Heart left ventricle (tissue), 13 donors: Measurements from ENCODE around the gene STPG3.

Experiments used
- POLR2A ChIP-seq, 2 donors: fragments of 450-650 bp; IDR thresholded peaks; one replicate each; pipeline ENCODE4 v1.6.1; 2017; ENCODE audit warnings: antibody characterized with exemption in 2 of 2, mild to moderate bottlenecking in 2 of 2, moderate library complexity in 2 of 2
- TF ChIP-seq, protein P1 (sequence below), 12 donors: fragments of 200-600 bp; sonication (generic) in 4 of 12; IDR thresholded peaks; one replicate each; pipeline versions ENCODE4 v1.5.0 to v1.8.0; 2018 to 2022; ENCODE audit warnings: antibody characterized with exemption in 12 of 12, mild to moderate bottlenecking in 5 of 12
- donor health status: ischemic (EF 13 %, LVEDD 7.1; RV severe dilation, severe dysfunction).
- donor health status: DM: no; HTN: yes; CAD: no.
- donor health status: DM: no; HTN: no; CAD: no.
- donor health status: ischemic (EF 25% LVEDD 6.9; RV normal size, moderate dysfunction).
- donor health status: ischemic (EF 25% LVEDD 5.7; RV mildly dilated, moderate dysfunction).
- donor health status: ischemic (EF 35%, LVEDD 5.7; RV mildly dilated, moderate dysfunction).
- donor health status: nonischemic (EF 11% LVEDD 7.7; RV severe dilation, severe dysfunction).
- donor health status: DM: yes; HTN: yes; CAD: no.
- donor health status: PGD.
- donor health status: ischemic (EF 29% LVEDD 5.4; RV normal size, mild dysfunction).
- donor health status: nonischemic (EF 23%, LVEDD 6.1; RV moderate dilation, normal function).

DNA sequence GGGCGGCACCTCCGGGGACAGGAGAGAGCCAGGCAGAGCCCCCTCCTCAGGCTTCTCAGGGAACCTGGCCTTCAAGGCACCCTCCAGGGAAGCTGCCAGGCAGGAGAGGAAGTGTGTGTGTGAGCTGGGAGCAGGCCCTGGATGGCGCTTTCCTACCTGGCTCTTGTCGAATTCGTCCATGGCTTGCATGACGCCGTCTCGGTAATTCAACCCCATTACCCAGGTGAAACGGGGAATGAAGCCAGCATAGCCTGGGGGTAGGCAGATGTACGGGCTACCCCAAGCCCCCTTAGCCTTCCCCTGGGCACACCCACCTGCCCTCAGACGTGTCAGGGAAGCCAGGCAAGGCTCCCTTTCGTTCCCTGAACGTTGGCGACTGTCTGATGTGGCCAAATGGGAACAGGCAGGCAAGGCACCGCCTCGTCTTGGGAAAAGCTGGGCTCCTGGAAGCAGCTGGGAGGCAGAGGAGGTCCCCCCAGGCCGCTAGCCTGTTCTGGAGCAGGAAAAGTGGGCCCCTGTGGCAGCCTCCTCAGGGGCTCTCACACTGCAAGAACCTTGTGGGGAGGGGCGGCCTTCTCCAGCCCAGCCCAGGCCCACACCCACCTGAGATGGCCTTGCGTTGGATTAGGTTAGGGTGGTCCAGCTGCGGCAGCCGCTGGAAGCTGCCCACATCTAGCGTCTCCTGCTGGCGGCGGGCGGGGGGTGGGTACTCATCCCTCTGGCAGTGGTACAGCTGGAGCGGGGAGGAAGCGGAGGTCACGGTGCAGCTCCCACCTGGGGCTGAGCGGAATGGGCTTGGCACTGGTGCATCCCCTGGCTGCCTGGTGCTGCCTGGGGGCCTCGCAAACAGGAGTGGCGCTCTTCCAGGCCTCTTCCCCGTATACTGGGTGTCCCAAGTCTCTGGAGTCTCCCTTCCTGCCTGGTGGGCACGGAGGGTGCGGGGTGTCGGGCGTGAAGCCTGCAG, 6.3 kb upstream of the STPG3 start:
- TF ChIP-seq, protein P1, sequence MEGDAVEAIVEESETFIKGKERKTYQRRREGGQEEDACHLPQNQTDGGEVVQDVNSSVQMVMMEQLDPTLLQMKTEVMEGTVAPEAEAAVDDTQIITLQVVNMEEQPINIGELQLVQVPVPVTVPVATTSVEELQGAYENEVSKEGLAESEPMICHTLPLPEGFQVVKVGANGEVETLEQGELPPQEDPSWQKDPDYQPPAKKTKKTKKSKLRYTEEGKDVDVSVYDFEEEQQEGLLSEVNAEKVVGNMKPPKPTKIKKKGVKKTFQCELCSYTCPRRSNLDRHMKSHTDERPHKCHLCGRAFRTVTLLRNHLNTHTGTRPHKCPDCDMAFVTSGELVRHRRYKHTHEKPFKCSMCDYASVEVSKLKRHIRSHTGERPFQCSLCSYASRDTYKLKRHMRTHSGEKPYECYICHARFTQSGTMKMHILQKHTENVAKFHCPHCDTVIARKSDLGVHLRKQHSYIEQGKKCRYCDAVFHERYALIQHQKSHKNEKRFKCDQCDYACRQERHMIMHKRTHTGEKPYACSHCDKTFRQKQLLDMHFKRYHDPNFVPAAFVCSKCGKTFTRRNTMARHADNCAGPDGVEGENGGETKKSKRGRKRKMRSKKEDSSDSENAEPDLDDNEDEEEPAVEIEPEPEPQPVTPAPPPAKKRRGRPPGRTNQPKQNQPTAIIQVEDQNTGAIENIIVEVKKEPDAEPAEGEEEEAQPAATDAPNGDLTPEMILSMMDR (IDR thresholded peaks at IDR 0.05), result no peak
- TF ChIP-seq POLR2A (IDR thresholded peaks at IDR 0.05), result no peak
